ENCODE results near the gene DCTN5.
"Not testable (repeated sequence)": the region's sequence is repeated elsewhere in the genome, so short reads cannot be mapped to it uniquely, and the experiment has no call there.

The DCTN5 gene

DNA sequence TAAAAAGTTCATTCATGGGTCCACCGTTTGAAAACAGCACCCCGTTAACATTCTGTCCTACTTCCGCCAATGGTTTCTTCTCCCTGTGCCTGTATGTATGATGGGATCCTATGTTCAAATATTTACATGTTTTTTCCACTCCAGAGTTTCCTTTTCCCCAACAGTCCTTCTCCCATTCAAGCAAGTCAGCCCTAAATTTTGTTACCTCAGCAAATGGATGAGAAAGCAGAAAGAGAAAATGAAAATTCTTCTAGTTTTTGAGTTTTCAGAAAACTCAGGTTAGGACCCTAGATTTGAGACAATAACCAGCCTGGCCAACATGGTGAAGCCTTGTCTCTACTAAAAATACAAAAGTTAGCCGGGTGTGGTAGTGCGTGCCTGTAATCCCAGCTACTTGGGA lies 75.2 kb downstream of the DCTN5 start:
- TF ChIP-seq, protein P1, sequence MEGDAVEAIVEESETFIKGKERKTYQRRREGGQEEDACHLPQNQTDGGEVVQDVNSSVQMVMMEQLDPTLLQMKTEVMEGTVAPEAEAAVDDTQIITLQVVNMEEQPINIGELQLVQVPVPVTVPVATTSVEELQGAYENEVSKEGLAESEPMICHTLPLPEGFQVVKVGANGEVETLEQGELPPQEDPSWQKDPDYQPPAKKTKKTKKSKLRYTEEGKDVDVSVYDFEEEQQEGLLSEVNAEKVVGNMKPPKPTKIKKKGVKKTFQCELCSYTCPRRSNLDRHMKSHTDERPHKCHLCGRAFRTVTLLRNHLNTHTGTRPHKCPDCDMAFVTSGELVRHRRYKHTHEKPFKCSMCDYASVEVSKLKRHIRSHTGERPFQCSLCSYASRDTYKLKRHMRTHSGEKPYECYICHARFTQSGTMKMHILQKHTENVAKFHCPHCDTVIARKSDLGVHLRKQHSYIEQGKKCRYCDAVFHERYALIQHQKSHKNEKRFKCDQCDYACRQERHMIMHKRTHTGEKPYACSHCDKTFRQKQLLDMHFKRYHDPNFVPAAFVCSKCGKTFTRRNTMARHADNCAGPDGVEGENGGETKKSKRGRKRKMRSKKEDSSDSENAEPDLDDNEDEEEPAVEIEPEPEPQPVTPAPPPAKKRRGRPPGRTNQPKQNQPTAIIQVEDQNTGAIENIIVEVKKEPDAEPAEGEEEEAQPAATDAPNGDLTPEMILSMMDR (IDR thresholded peaks at IDR 0.05) = no peak
- H3K27me3 ChIP-seq (ENCODE audit: control insufficient read depth, insufficient read depth, low read length) = no peaks in the 10 kb centered on the region
- no peak overlapping the region for H3K4me2 ChIP-seq (ENCODE audit: low read length)
- no peaks in the 10 kb centered on the region for H3K4me1 ChIP-seq
- H3K9ac ChIP-seq = no peak overlapping the region
- H3K79me2 ChIP-seq = no peaks in the 10 kb centered on the region
- no peak overlapping the region for H3K4me3 ChIP-seq (ENCODE audit: low read depth, low read length)
- H3K36me3 ChIP-seq (ENCODE audit: control insufficient read depth, insufficient read depth, low read length) = no peaks in the 10 kb centered on the region
- no peak overlapping the region for H3K27ac ChIP-seq
- no peaks in the 10 kb centered on the region for H3K9me3 ChIP-seq (ENCODE audit: control insufficient read depth, low read length)
- no peak overlapping the region for H2AFZ ChIP-seq

DNA sequence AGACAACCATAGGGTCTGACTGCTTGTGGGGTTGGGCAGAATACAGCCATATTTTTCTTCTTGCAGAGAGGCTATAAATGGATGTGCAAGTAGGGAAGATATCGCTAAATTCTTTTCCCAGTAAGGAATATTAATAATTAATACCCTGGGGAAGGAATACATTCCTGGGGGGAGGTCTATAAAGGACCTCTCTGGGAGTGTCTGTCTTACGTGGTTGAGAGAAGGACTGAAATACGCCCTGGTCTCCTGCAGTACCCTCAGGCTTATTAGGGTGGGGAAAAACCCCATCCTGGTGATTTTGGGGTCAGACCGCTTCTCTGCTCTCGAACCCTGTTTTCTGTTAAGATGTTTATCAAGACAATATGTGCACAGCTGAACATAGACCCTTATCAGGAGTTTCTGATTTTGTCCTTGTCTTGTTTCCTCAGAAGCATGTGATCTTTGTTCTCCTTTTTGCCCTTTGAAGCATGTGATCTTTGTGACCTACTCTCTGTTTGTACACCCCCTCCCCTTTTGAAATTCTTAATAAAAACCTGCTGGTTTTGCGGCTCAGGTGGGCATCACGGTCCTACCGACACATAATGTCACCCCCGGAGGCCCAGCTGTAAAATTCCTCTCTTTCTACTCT lies 81.5 kb downstream of the DCTN5 start:
- H3K27me3 ChIP-seq (ENCODE audit: control insufficient read depth, insufficient read depth, low read length); H3K79me2 ChIP-seq; H3K4me1 ChIP-seq; H3K9ac ChIP-seq; H3K4me3 ChIP-seq (ENCODE audit: low read depth, low read length); H3K4me2 ChIP-seq (ENCODE audit: low read length); H3K9me3 ChIP-seq (ENCODE audit: control insufficient read depth, low read length); H3K36me3 ChIP-seq (ENCODE audit: control insufficient read depth, insufficient read depth, low read length); H2AFZ ChIP-seq; H3K27ac ChIP-seq: not testable (repeated sequence)

DNA sequence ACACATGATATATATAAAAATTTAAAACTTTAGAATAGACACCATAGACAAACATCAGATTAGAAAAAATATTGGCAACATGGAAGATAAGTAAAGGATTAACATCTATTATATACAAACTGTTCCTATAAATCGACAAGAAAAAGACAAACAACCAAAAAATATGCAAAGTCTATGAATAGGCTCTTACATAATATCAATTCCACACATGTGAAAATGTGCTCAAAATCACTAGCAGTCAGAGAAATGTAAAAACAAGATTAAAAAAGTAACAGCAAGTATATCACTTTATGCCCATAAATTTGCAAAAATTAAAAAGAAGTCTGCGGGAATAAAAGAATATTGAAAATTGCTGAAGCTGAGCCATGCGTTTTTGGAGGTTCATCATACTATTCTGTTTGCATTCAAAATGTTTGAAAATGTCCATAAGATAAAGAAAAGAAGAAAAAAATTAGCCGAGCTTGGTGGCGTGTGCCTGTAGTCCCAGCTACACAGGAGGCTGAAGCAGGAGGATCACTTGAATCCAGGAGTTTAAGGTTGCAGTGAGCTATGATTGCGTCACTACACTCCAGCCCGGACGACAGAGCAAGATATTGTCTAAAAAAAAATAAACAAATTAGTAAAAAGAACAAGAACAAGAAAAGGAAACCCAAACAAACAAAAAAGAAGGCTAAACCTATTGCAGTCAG lies 83.0 kb downstream of the DCTN5 start:
- Histone ChIP-seq H2AFZ (no peak overlapping the region), H3K36me3 (ENCODE audit: control insufficient read depth, insufficient read depth, low read length) (no peaks in the 10 kb centered on the region), H3K9me3 (ENCODE audit: control insufficient read depth, low read length) (no peaks in the 10 kb centered on the region), H3K4me3 (ENCODE audit: low read depth, low read length) (no peak overlapping the region), H3K4me2 (ENCODE audit: low read length) (no peak overlapping the region), H3K4me1 (no peaks in the 10 kb centered on the region), H3K27ac (no peak overlapping the region), H3K79me2 (no peaks in the 10 kb centered on the region), H3K27me3 (ENCODE audit: control insufficient read depth, insufficient read depth, low read length) (no peaks in the 10 kb centered on the region), H3K9ac (no peak overlapping the region)
- TF ChIP-seq, protein P1 (IDR thresholded peaks at IDR 0.05) = no peak

DNA sequence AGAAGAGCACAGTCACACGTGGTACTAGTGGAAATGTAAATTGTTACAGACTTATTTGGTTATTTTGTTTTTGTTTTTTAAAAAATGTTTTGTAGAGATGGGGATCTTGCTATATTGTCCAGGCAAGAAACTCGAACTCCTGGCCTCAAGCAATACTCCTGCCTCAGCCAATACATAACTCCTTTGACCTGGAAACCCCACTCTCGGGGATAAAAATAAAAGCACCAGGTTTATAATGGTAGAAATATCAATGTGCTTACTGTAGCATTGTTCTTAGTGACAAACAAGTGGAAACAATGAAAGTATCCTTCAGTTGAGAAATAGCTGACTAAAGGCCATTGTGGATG lies 83.5 kb downstream of the DCTN5 start:
- Histone ChIP-seq H3K4me3 (ENCODE audit: low read depth, low read length) (no peak overlapping the region), H3K4me2 (ENCODE audit: low read length) (no peak overlapping the region), H3K9me3 (ENCODE audit: control insufficient read depth, low read length) (no peaks in the 10 kb centered on the region), H3K79me2 (no peaks in the 10 kb centered on the region), H2AFZ (no peak overlapping the region), H3K9ac (no peak overlapping the region), H3K27me3 (ENCODE audit: control insufficient read depth, insufficient read depth, low read length) (no peaks in the 10 kb centered on the region), H3K36me3 (ENCODE audit: control insufficient read depth, insufficient read depth, low read length) (no peaks in the 10 kb centered on the region), H3K27ac (no peak overlapping the region), H3K4me1 (no peaks in the 10 kb centered on the region)
- TF ChIP-seq, protein P1 (IDR thresholded peaks at IDR 0.05) = no peak

DNA sequence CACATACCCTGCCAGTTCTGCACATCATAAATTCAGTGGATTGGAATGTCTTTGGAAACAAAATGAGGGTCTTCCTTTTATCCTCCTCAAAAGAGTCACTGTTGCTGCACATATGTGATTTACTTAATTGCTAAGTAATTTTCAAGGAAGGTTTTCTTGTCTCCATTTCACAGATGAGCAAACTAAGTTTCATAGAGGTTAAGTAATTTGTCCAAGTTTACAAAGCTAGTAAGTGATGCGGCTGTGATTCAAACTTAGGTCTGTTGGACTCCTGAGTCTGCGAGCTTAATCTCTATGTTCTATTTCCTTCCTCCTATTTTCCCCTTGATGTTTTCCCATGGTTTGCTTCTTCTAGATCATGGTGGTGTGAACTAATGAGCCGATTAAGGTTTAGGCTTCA lies 85.4 kb downstream of the DCTN5 start:
- H2AFZ ChIP-seq = no peak overlapping the region

More for the DNA sequence above, 85.4 kb downstream of the DCTN5 start:
- Histone ChIP-seq H3K9ac (no peak overlapping the region), H3K36me3 (ENCODE audit: control insufficient read depth, insufficient read depth, low read length) (no peaks in the 10 kb centered on the region), H3K79me2 (no peaks in the 10 kb centered on the region), H3K4me1 (no peaks in the 10 kb centered on the region), H3K27me3 (ENCODE audit: control insufficient read depth, insufficient read depth, low read length) (no peaks in the 10 kb centered on the region), H3K4me2 (ENCODE audit: low read length) (no peak overlapping the region), H3K4me3 (ENCODE audit: low read depth, low read length) (no peak overlapping the region), H3K27ac (no peak overlapping the region), H3K9me3 (ENCODE audit: control insufficient read depth, low read length) (no peaks in the 10 kb centered on the region)
- TF ChIP-seq, protein P1 (IDR thresholded peaks at IDR 0.05) = no peak
